ENCODE measurements around the gene ADAMTS19. TPM values are rescaled to one million over a fixed set of nuclear protein-coding genes. Genes with fewer than 3 reads are reported as not detected.

The ADAMTS19 gene
- polyA plus RNA-seq, 3 donors, result not detected

GRCh38 chr5:129412721-129413120 is 47.4 kb upstream of the ADAMTS19 start:
- no peaks in the 10 kb centered on the region for H4K20me1 ChIP-seq (ENCODE audit: insufficient read depth, low read length)
- DNase-seq, result no peak
- H3K9ac ChIP-seq (ENCODE audit: insufficient read depth, low read length, poor library complexity, severe bottlenecking), result no peak overlapping the region
- H3K27ac ChIP-seq (ENCODE audit: low read depth in 1 of 2, low read length in 2 of 2), result no peak overlapping the region
- H3K36me3 ChIP-seq (replicated peaks in 1 of 2; ENCODE audit: control insufficient read depth in 1 of 2, insufficient read depth in 2 of 2, low read length in 2 of 2), result no peaks in the 10 kb centered on the region
- H3K36me3 Mint-ChIP-seq, result no peaks in the 10 kb centered on the region
- intact Hi-C loops (cut with micrococcal nuclease), result no loop called here
- no peak for TF ChIP-seq CTCF (IDR thresholded peaks at IDR 0.05)
- H3K27me3 ChIP-seq (ENCODE audit: control insufficient read depth in 2 of 2, insufficient read depth in 2 of 2, low read length in 2 of 2), result no peaks in the 10 kb centered on the region
- no peaks in the 10 kb centered on the region for H3K4me1 ChIP-seq (ENCODE audit: control insufficient read depth in 1 of 2, insufficient read depth in 2 of 2, low read length in 2 of 2)
- peaks cover 0 to 3% of the 10 kb centered on the region in 2 donors for H3K9me3 ChIP-seq (replicated peaks in 1 of 2; ENCODE audit: control insufficient read depth in 1 of 2, insufficient read depth in 1 of 2, low read length in 2 of 2)
- H3K4me3 ChIP-seq (replicated peaks in 1 of 3; ENCODE audit: low read depth in 2 of 3, low read length in 3 of 3), result no peak overlapping the region
- no peak overlapping the region for H2AFZ ChIP-seq (ENCODE audit: insufficient read depth, low read depth, low read length, poor library complexity, severe bottlenecking)
- H3K27ac Mint-ChIP-seq, result no peak overlapping the region
- H3K4me3 Mint-ChIP-seq, result no peak overlapping the region
- H3K79me2 ChIP-seq (ENCODE audit: insufficient read depth, low read length), result no peaks in the 10 kb centered on the region
- peaks cover 0 to 1% (median 0%) of the 10 kb centered on the region in 3 donors for H3K27me3 Mint-ChIP-seq (ENCODE audit: low read depth in 3 of 3)
- peaks cover 3 to 11% (median 9%) of the 10 kb centered on the region in 7 donors for H3K9me3 Mint-ChIP-seq
- WGBS (ENCODE audit: insufficient coverage), result no CpG with 5 or more reads among the region's 2 CpGs
- no peak overlapping the region for H3K4me2 ChIP-seq (replicated peaks; ENCODE audit: extremely low read depth, low read length, poor library complexity, severe bottlenecking)
- no peaks in the 10 kb centered on the region for H3K4me1 Mint-ChIP-seq

GRCh38 chr5:129413570-129413969 is 46.5 kb upstream of the ADAMTS19 start:
- H3K36me3 ChIP-seq (replicated peaks in 1 of 2; ENCODE audit: control insufficient read depth in 1 of 2, insufficient read depth in 2 of 2, low read length in 2 of 2), result no peaks in the 10 kb centered on the region
- intact Hi-C loops (cut with micrococcal nuclease), result no loop called here
- no peaks in the 10 kb centered on the region for H3K4me1 Mint-ChIP-seq
- no peaks in the 10 kb centered on the region for H4K20me1 ChIP-seq (ENCODE audit: insufficient read depth, low read length)
- no peak overlapping the region for H3K4me3 ChIP-seq (replicated peaks in 1 of 3; ENCODE audit: low read depth in 2 of 3, low read length in 3 of 3)
- WGBS (ENCODE audit: insufficient coverage), result no CpG with 5 or more reads among the region's 2 CpGs
- H3K4me2 ChIP-seq (replicated peaks; ENCODE audit: extremely low read depth, low read length, poor library complexity, severe bottlenecking), result no peak overlapping the region
- H3K4me1 ChIP-seq (ENCODE audit: control insufficient read depth in 1 of 2, insufficient read depth in 2 of 2, low read length in 2 of 2), result no peaks in the 10 kb centered on the region
- H3K36me3 Mint-ChIP-seq, result no peaks in the 10 kb centered on the region
- peaks cover 3 to 11% (median 9%) of the 10 kb centered on the region in 7 donors for H3K9me3 Mint-ChIP-seq
- peaks cover 0 to 3% of the 10 kb centered on the region in 2 donors for H3K9me3 ChIP-seq (replicated peaks in 1 of 2; ENCODE audit: control insufficient read depth in 1 of 2, insufficient read depth in 1 of 2, low read length in 2 of 2)
- H3K27me3 Mint-ChIP-seq (ENCODE audit: low read depth in 3 of 3), result no peaks in the 10 kb centered on the region
- no peak for TF ChIP-seq CTCF (IDR thresholded peaks at IDR 0.05)
- no peak overlapping the region for H3K9ac ChIP-seq (ENCODE audit: insufficient read depth, low read length, poor library complexity, severe bottlenecking)
- no peak overlapping the region for H3K27ac Mint-ChIP-seq
- no peak overlapping the region for H3K27ac ChIP-seq (ENCODE audit: low read depth in 1 of 2, low read length in 2 of 2)
- no peaks in the 10 kb centered on the region for H3K79me2 ChIP-seq (ENCODE audit: insufficient read depth, low read length)
- H2AFZ ChIP-seq (ENCODE audit: insufficient read depth, low read depth, low read length, poor library complexity, severe bottlenecking), result no peak overlapping the region
- no peak overlapping the region for H3K4me3 Mint-ChIP-seq
- no peak for DNase-seq
- no peaks in the 10 kb centered on the region for H3K27me3 ChIP-seq (ENCODE audit: control insufficient read depth in 2 of 2, insufficient read depth in 2 of 2, low read length in 2 of 2)

Measured in CD14-positive monocyte (primary cell).